H9 (cell line): Measurements from ENCODE around the gene ZNF775. TPM values are rescaled to one million over a fixed set of nuclear protein-coding genes. Genes with fewer than 3 reads are reported as not detected.

Source experiments
- DNase-seq: peaks from one replicate; pipeline ENCODE4 v3.0.0-alpha.2; 2017
- H2AFZ ChIP-seq: one replicate; pipeline ENCODE4 v1.6.1; 2013; ENCODE audit warnings: mild to moderate bottlenecking, low read length, control low read depth, moderate library complexity
- H2AK5ac ChIP-seq: 2 replicates; pipeline ENCODE4 v1.6.1; 2013; ENCODE audit warnings: low read length, control low read depth, mixed read lengths; ENCODE audit not compliant: insufficient read length
- H2BK120ac ChIP-seq: one replicate; pipeline ENCODE4 v1.6.1; 2013; ENCODE audit warnings: low read depth, mild to moderate bottlenecking, low read length, control low read depth, inconsistent platforms; ENCODE audit not compliant: poor library complexity, severe bottlenecking
- H2BK12ac ChIP-seq: 2 replicates; pipeline ENCODE4 v1.6.1; 2013; ENCODE audit warnings: low read length, control low read depth, mixed read lengths, low read depth; ENCODE audit not compliant: insufficient read length
- H2BK15ac ChIP-seq: 2 replicates; pipeline ENCODE4 v1.6.1; 2013; ENCODE audit warnings: low read depth, low read length, control low read depth
- H2BK20ac ChIP-seq: one replicate; pipeline ENCODE4 v1.6.1; 2013; ENCODE audit warnings: low read depth, mild to moderate bottlenecking, low read length, control low read depth, inconsistent platforms; ENCODE audit not compliant: poor library complexity, severe bottlenecking
- H2BK5ac ChIP-seq: 2 replicates; pipeline ENCODE4 v1.6.1; 2013; ENCODE audit warnings: low read length, control low read depth, mixed read lengths; ENCODE audit not compliant: insufficient read length
- H3K14ac ChIP-seq: 2 replicates; pipeline ENCODE4 v1.6.1; 2013; ENCODE audit warnings: low read length, control low read depth; ENCODE audit not compliant: insufficient read depth
- H3K18ac ChIP-seq: 2 replicates; pipeline ENCODE4 v1.6.1; 2013; ENCODE audit warnings: low read depth, mild to moderate bottlenecking, mixed read lengths, low read length, control low read depth; ENCODE audit not compliant: insufficient read length
- H3K23ac ChIP-seq: 2 replicates; pipeline ENCODE4 v1.6.1; 2013; ENCODE audit warnings: low read length, control low read depth, mixed read lengths, low read depth; ENCODE audit not compliant: insufficient read length
- H3K23me2 ChIP-seq: 2 replicates; pipeline ENCODE4 v1.6.1; 2013; ENCODE audit warnings: low read depth, mild to moderate bottlenecking, mixed read lengths, low read length, control low read depth; ENCODE audit not compliant: insufficient read length, poor library complexity, severe bottlenecking
- H3K27ac ChIP-seq: 2 replicates; pipeline ENCODE4 v1.5.1; 2013; ENCODE audit warnings: low read length, control low read depth, mixed read lengths, low read depth; ENCODE audit not compliant: insufficient read length
- H3K27me3 ChIP-seq: 2 replicates; pipeline ENCODE4 v1.6.1; 2013; ENCODE audit warnings: low read length, control low read depth, inconsistent platforms; ENCODE audit not compliant: insufficient read depth
- H3K4ac ChIP-seq: 2 replicates; pipeline ENCODE4 v1.6.1; 2013; ENCODE audit warnings: low read depth, mild to moderate bottlenecking, control low read depth, inconsistent platforms, low read length, moderate library complexity
- H3K4me1 ChIP-seq: 2 replicates; pipeline ENCODE4 v1.6.1; 2013; ENCODE audit warnings: low read length, control low read depth, inconsistent platforms; ENCODE audit not compliant: insufficient read depth
- H3K4me2 ChIP-seq: 2 replicates; pipeline ENCODE4 v1.6.1; 2013; ENCODE audit warnings: low read length, control low read depth, mixed read lengths; ENCODE audit not compliant: insufficient read length, insufficient read depth
- H3K56ac ChIP-seq: 2 replicates; pipeline ENCODE4 v1.6.1; 2013; ENCODE audit warnings: low read depth, mild to moderate bottlenecking, mixed read lengths, low read length, control low read depth; ENCODE audit not compliant: insufficient read length
- H3K79me1 ChIP-seq: 2 replicates; pipeline ENCODE4 v1.6.1; 2013; ENCODE audit warnings: low read depth, mild to moderate bottlenecking, moderate library complexity, low read length, control low read depth, inconsistent platforms; ENCODE audit not compliant: insufficient read depth, poor library complexity, severe bottlenecking
- H3K79me2 ChIP-seq: 2 replicates; pipeline ENCODE4 v1.6.1; 2013; ENCODE audit warnings: low read length, control low read depth, inconsistent platforms; ENCODE audit not compliant: insufficient read depth
- H3K9ac ChIP-seq: 2 replicates; pipeline ENCODE4 v1.6.1; 2013; ENCODE audit warnings: low read length, control low read depth, mixed read lengths; ENCODE audit not compliant: insufficient read length; ENCODE audit errors: extremely low read depth
- H3K9me3 ChIP-seq: one replicate; pipeline ENCODE4 v1.6.1; 2013; ENCODE audit warnings: low read depth, low read length, inconsistent platforms; ENCODE audit not compliant: control insufficient read depth
- H3T11ph ChIP-seq: one replicate; pipeline ENCODE4 v1.6.1; 2013; ENCODE audit warnings: mild to moderate bottlenecking, low read length, control low read depth, inconsistent platforms
- H4K20me1 ChIP-seq: one replicate; pipeline ENCODE4 v1.6.1; 2013; ENCODE audit not compliant: control insufficient read depth, insufficient read length, insufficient read depth
- H4K5ac ChIP-seq: 2 replicates; pipeline ENCODE4 v1.6.1; 2013; ENCODE audit warnings: low read depth, mild to moderate bottlenecking, mixed read lengths, low read length, control low read depth; ENCODE audit not compliant: insufficient read length
- H4K8ac ChIP-seq: replicated peaks from 2 replicates; pipeline ENCODE4 v1.6.1; 2013; ENCODE audit warnings: low read length, control low read depth, mixed read lengths, low read depth; ENCODE audit not compliant: insufficient read length
- H4K91ac ChIP-seq: 2 replicates; pipeline ENCODE4 v1.6.1; 2013; ENCODE audit warnings: low read depth, mild to moderate bottlenecking, moderate library complexity, mixed read lengths, low read length, control low read depth; ENCODE audit not compliant: insufficient read length
- H3K27ac Mint-ChIP-seq, 3 experiments: 2 replicates in 2 of 3; 3 replicates in 1 of 3; pipeline ENCODE4 v1.8.0; 2020 to 2021; ENCODE audit warnings: mixed read lengths in 3 of 3, mild to moderate bottlenecking in 1 of 3, moderate library complexity in 1 of 3
- H3K27me3 Mint-ChIP-seq: 2 replicates; pipeline ENCODE4 v1.8.0; 2021; ENCODE audit warnings: low read depth, mild to moderate bottlenecking, moderate library complexity, mixed read lengths
- H3K36me3 Mint-ChIP-seq, 3 experiments: 2 replicates in 2 of 3; 3 replicates in 1 of 3; pipeline ENCODE4 v1.8.0; 2020 to 2021; ENCODE audit warnings: low read depth in 3 of 3, mixed read lengths in 3 of 3; ENCODE audit not compliant: insufficient read depth in 1 of 3
- H3K4me1 Mint-ChIP-seq, 2 experiments: 2 replicates each; pipeline ENCODE4 v1.8.0; 2020; ENCODE audit warnings: mixed read lengths in 2 of 2
- H3K4me3 Mint-ChIP-seq, 2 experiments: 2 replicates in 1 of 2; 3 replicates in 1 of 2; pipeline ENCODE4 v1.8.0; 2020 to 2021; ENCODE audit warnings: mild to moderate bottlenecking in 2 of 2, mixed read lengths in 2 of 2, moderate library complexity in 1 of 2
- H3K9me3 Mint-ChIP-seq, 2 experiments: 2 replicates in 1 of 2; 3 replicates in 1 of 2; pipeline ENCODE4 v1.8.0; 2020; ENCODE audit warnings: mild to moderate bottlenecking in 2 of 2, mixed read lengths in 2 of 2, moderate library complexity in 1 of 2
- CTCF ChIP-seq: fragments of 200-600 bp; sonication (generic); conservative IDR thresholded peaks from 3 replicates; pipeline ENCODE4 v1.8.0; 2021; ENCODE audit warnings: antibody characterized with exemption, mild to moderate bottlenecking
- WGBS: extraction: QIAGEN DNeasy Blood & Tissue Kit; methylation state at CpG from one replicate; pipeline ENCODE4 v1.1.7; 2013; ENCODE audit warnings: missing lambda C conversion rate, low lambda C conversion rate, mixed read lengths; ENCODE audit not compliant: insufficient read length; ENCODE audit errors: extremely low coverage; 5-methylcytosine and 5-hydroxymethylcytosine counted together
- total RNA-seq: library from RNA; stranded (reverse); gene quantifications from 2 replicates; pipeline ENCODE4 v1.2.1, GENCODE V29; 2021

ZNF775 gene
- total RNA-seq, 1 experiment from 2014 or later: 10.5 TPM

- Histone ChIP-seq H3K23ac (no peak overlapping the region), H4K5ac (no peak overlapping the region), H2BK20ac (no peak overlapping the region), H2BK120ac (no peak overlapping the region), H4K20me1 (no peaks in the 10 kb centered on the region), H2BK5ac (no peak overlapping the region), H4K8ac (no peak overlapping the region), H3K14ac (0 out of 2 replicates have a peak overlapping the region, but pooled peaks have one; percentile 68), H3K9me3 (no peaks in the 10 kb centered on the region), H3K18ac (peak overlapping the region; percentile 3), H3T11ph (no peak overlapping the region), H3K4me1 (peaks cover 1% of the 10 kb centered on the region; the same call in 1 of the 2 replicates), H3K56ac (no peak overlapping the region), H3K9ac (no peak overlapping the region), H3K23me2 (peaks cover 5% of the 10 kb centered on the region), H2AFZ (no peak overlapping the region), H3K79me1 (no peaks in the 10 kb centered on the region), H4K91ac (no peak overlapping the region), H3K4ac (no peak overlapping the region), H2BK15ac (no peak overlapping the region), H2AK5ac (no peak overlapping the region), H3K4me2 (no peak overlapping the region), H2BK12ac (no peak overlapping the region), H3K79me2 (no peaks in the 10 kb centered on the region), H3K27me3 (no peaks in the 10 kb centered on the region), H3K27ac (peak overlapping the region; percentile 4)
- no CpG with 5 or more reads among the region's 7 CpGs for WGBS
- H3K36me3 Mint-ChIP-seq: peaks cover 32 to 36% (median 35%) of the 10 kb centered on the region in 3 experiments
- peak overlapping the region; percentile 91 to 99 (median 92) for H3K27ac Mint-ChIP-seq
- H3K4me3 Mint-ChIP-seq: peak overlapping the region; percentile 8 to 31; a peak in 1 of 5 replicates
- no peak for TF ChIP-seq CTCF
- peak; percentile 70 for DNase-seq
- peaks cover 51% of the 10 kb centered on the region for H3K27me3 Mint-ChIP-seq
- no peaks in the 10 kb centered on the region; a peak in 1 of 5 replicates for H3K9me3 Mint-ChIP-seq
- H3K4me1 Mint-ChIP-seq: peaks cover 55 to 65% of the 10 kb centered on the region in 2 experiments
Measured at GRCh38 chr7:150335108-150335773, 43.9 kb upstream of the ZNF775 start.
